GM23338 (cell line): ENCODE measurements around the gene VSIR. TPM values are rescaled to one million over a fixed set of nuclear protein-coding genes. Genes with fewer than 3 reads are reported as not detected.

Experiments used
- ATAC-seq: fragments of 200-7000 bp; cut with Tn5 transposase; 3 replicates; pipeline ENCODE4 v1.9.1; 2020
- DNase-seq: peaks from one replicate; pipeline ENCODE4 v3.0.0-alpha.2; 2015; ENCODE audit warnings: low spot score
- H2AFZ ChIP-seq: fragments of 200-600 bp; sonication (generic); 2 replicates; pipeline ENCODE4 v1.8.0; 2016; ENCODE audit warnings: antibody characterized with exemption, mild to moderate bottlenecking, moderate library complexity
- H3F3A ChIP-seq: fragments of 200-600 bp; sonication (generic); replicated peaks from 2 replicates; pipeline ENCODE4 v1.8.0; 2017; ENCODE audit warnings: antibody characterized with exemption, mixed run types, low read depth
- H3K27ac ChIP-seq: fragments of 200-600 bp; sonication (generic); 2 replicates; pipeline ENCODE4 v1.6.1; 2016; ENCODE audit warnings: low read depth
- H3K27me3 ChIP-seq: fragments of 200-600 bp; sonication (generic); 2 replicates; pipeline ENCODE4 v1.8.0; 2016; ENCODE audit warnings: mild to moderate bottlenecking, mixed run types, moderate library complexity; ENCODE audit not compliant: insufficient read depth
- H3K36me3 ChIP-seq: fragments of 200-600 bp; sonication (generic); 2 replicates; pipeline ENCODE4 v1.8.0; 2016; ENCODE audit warnings: mild to moderate bottlenecking; ENCODE audit not compliant: insufficient read depth
- H3K4me1 ChIP-seq: fragments of 200-600 bp; sonication (generic); 2 replicates; pipeline ENCODE4 v1.8.0; 2016; ENCODE audit warnings: mild to moderate bottlenecking, moderate library complexity; ENCODE audit not compliant: insufficient read depth
- H3K4me2 ChIP-seq: fragments of 200-600 bp; sonication (generic); 2 replicates; pipeline ENCODE4 v1.7.1; 2017; ENCODE audit warnings: mixed run types
- H3K4me3 ChIP-seq: fragments of 200-600 bp; sonication (generic); 2 replicates; pipeline ENCODE4 v1.6.1; 2016; ENCODE audit warnings: mixed run types
- H3K79me2 ChIP-seq: fragments of 200-600 bp; sonication (generic); replicated peaks from 2 replicates; pipeline ENCODE4 v1.8.0; 2017; ENCODE audit warnings: mild to moderate bottlenecking; ENCODE audit not compliant: insufficient read depth
- H3K9me2 ChIP-seq: fragments of 200-600 bp; sonication (generic); 2 replicates; pipeline ENCODE4 v1.8.0; 2017; ENCODE audit not compliant: insufficient read depth
- H4K20me1 ChIP-seq: fragments of 200-600 bp; sonication (generic); replicated peaks from 2 replicates; pipeline ENCODE4 v1.8.0; 2017; ENCODE audit warnings: mild to moderate bottlenecking; ENCODE audit not compliant: insufficient read depth
- H3K27ac Mint-ChIP-seq: 2 replicates; pipeline ENCODE4 v1.8.0; 2020; ENCODE audit warnings: inconsistent platforms, mild to moderate bottlenecking, moderate library complexity, mixed read lengths
- H3K27me3 Mint-ChIP-seq: 3 replicates; pipeline ENCODE4 v1.8.0; 2022; ENCODE audit warnings: low read depth, mild to moderate bottlenecking, moderate library complexity, mixed read lengths, inconsistent platforms; ENCODE audit not compliant: insufficient read depth, poor library complexity
- H3K36me3 Mint-ChIP-seq: 3 replicates; pipeline ENCODE4 v1.8.0; 2021; ENCODE audit warnings: low read depth, mild to moderate bottlenecking, inconsistent platforms, moderate library complexity, mixed read lengths
- H3K4me1 Mint-ChIP-seq: 3 replicates; pipeline ENCODE4 v1.8.0; 2020; ENCODE audit warnings: mild to moderate bottlenecking, inconsistent platforms, mixed read lengths
- H3K4me3 Mint-ChIP-seq: 3 replicates; pipeline ENCODE4 v1.8.0; 2021; ENCODE audit warnings: moderate library complexity, mild to moderate bottlenecking, inconsistent platforms, mixed read lengths
- H3K9me3 Mint-ChIP-seq: 3 replicates; pipeline ENCODE4 v1.8.0; 2020; ENCODE audit warnings: moderate library complexity, mild to moderate bottlenecking, inconsistent platforms, mixed read lengths
- CREB1 ChIP-seq: fragments of 250-450 bp; sonication (Bioruptor Pico); IDR thresholded peaks from 2 replicates; pipeline ENCODE4 v1.5.0; 2020; ENCODE audit warnings: low read depth, mild to moderate bottlenecking, moderate library complexity
- CTCF ChIP-seq, 2 experiments: fragments of 200-600 bp in 1 of 2; sonication (generic) in 1 of 2; conservative IDR thresholded peaks; 2 replicates each; pipeline versions ENCODE4 v1.5.1 to v1.6.1; 2016 to 2017; ENCODE audit warnings: antibody characterized with exemption in 2 of 2, low read depth in 2 of 2, mild to moderate bottlenecking in 2 of 2, moderate library complexity in 1 of 2
- EZH2 ChIP-seq: fragments of 200-600 bp; sonication (generic); IDR thresholded peaks from one replicate; pipeline ENCODE4 v1.8.0; 2017; ENCODE audit warnings: antibody characterized with exemption, mild to moderate bottlenecking, low read depth; ENCODE audit not compliant: unreplicated experiment
- EZH2phosphoT487 ChIP-seq: fragments of 200-600 bp; sonication (generic); IDR thresholded peaks from one replicate; pipeline ENCODE4 v1.8.1; 2018; ENCODE audit warnings: antibody characterized with exemption; ENCODE audit not compliant: unreplicated experiment
- JUNB ChIP-seq: IDR thresholded peaks from one replicate; pipeline ENCODE4 v1.6.1; 2016; ENCODE audit warnings: antibody characterized with exemption; ENCODE audit not compliant: unreplicated experiment
- NANOG ChIP-seq: IDR thresholded peaks from 2 replicates; pipeline ENCODE4 v1.6.1; 2016; ENCODE audit warnings: antibody characterized with exemption, borderline replicate concordance
- POLR2AphosphoS5 ChIP-seq: IDR thresholded peaks from 2 replicates; pipeline ENCODE4 v1.6.1; 2016; ENCODE audit warnings: antibody characterized with exemption, low read depth
- REST ChIP-seq: IDR thresholded peaks from one replicate; pipeline ENCODE4 v1.6.1; 2018; ENCODE audit warnings: antibody characterized with exemption; ENCODE audit not compliant: unreplicated experiment
- STAT1 ChIP-seq: IDR thresholded peaks from one replicate; pipeline ENCODE4 v1.6.1; 2016; ENCODE audit warnings: antibody characterized with exemption; ENCODE audit not compliant: unreplicated experiment
- ZNF114 ChIP-seq: fragments of 250-450 bp; sonication (Bioruptor Pico); IDR thresholded peaks from 2 replicates; pipeline ENCODE4 v1.5.0; 2020; ENCODE audit warnings: mild to moderate bottlenecking, moderate library complexity
- ZNF331 ChIP-seq: fragments of 250-450 bp; sonication (Bioruptor Pico); IDR thresholded peaks from 2 replicates; pipeline ENCODE4 v1.5.0; 2020; ENCODE audit warnings: low read depth, mild to moderate bottlenecking, moderate library complexity
- ZNF462 ChIP-seq: fragments of 250-450 bp; sonication (Bioruptor Pico); IDR thresholded peaks from 2 replicates; pipeline ENCODE4 v1.5.0; 2020; ENCODE audit warnings: mild to moderate bottlenecking, moderate library complexity
- polyA plus RNA-seq: library from polyadenylated mRNA; unstranded; fragments of >200 nt; fragmentation: Nextera tagmentation; extraction: Ambion mirVana; gene quantifications from 2 replicates; pipeline ENCODE4 v1.2.1, GENCODE V29; 2016
- total RNA-seq: library from RNA; depleted of rRNA; stranded (reverse); fragments of >200 nt; shearing (Covaris generic); gene quantifications from 2 replicates; pipeline ENCODE4 v1.2.3, GENCODE V29; 2014

Gene VSIR
- total and polyA plus RNA-seq, 2 experiments from 2014 or later = 0.10 to 0.74 TPM

DNA sequence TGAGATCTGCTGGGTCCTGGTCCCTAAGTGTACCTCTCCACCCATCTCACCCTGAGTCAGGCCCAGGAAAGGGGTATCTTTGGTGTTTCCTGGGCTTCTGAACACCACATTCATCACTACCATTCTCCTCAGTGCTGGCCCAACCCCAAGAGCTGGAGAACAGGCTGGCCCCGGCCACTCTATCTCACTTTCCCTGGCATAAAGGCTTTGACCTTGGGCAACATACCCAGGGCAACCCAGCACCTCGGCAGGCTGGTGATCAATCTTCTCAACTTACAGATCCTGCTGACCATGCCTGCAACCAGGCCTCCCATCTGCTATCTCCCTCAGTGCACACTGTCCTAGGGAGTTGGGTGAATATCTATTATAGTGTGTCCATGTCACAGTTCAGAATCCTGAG is 2.1 kb downstream of the VSIR start:
- H3K4me2 ChIP-seq = no peak overlapping the region
- H3F3A ChIP-seq = no peaks in the 10 kb centered on the region
- Mint-ChIP-seq H3K4me1 (peaks cover 9% of the 10 kb centered on the region), H3K27me3 (peaks cover 14% of the 10 kb centered on the region), H3K36me3 (no peaks in the 10 kb centered on the region), H3K27ac (no peak overlapping the region), H3K4me3 (no peak overlapping the region), H3K9me3 (no peaks in the 10 kb centered on the region; the same call in 2 of the 3 replicates)
- ATAC-seq (no peak), DNase-seq (no peak)
- no peaks in the 10 kb centered on the region for H3K36me3 ChIP-seq
- no peaks in the 10 kb centered on the region for H3K4me1 ChIP-seq
- H3K27ac ChIP-seq = no peak overlapping the region
- peaks cover 12% of the 10 kb centered on the region; the same call in 1 of the 2 replicates for H3K27me3 ChIP-seq
- TF ChIP-seq ZNF114 (CRISPR knock-in tag) (no peak), CREB1 (CRISPR knock-in tag) (no peak), JUNB (no peak), ZNF331 (CRISPR knock-in tag) (no peak), CTCF (conservative IDR thresholded peaks at IDR 0.05; ENCODE audit: low read depth in 2 of 2) (no peak), POLR2AphosphoS5 (no peak), EZH2 (no peak), STAT1 (no peak), NANOG (no peak), EZH2phosphoT487 (no peak), ZNF462 (no peak), REST (no peak)
- no peaks in the 10 kb centered on the region for H3K79me2 ChIP-seq
- H3K4me3 ChIP-seq = no peak overlapping the region
- H3K9me2 ChIP-seq = no peaks in the 10 kb centered on the region
- no peaks in the 10 kb centered on the region for H4K20me1 ChIP-seq
- no peak overlapping the region for H2AFZ ChIP-seq
